Fibroblast of skin of back (primary cell): ENCODE results near the gene PLB1.

ENCODE experiments used
- DNase-seq: peaks from one replicate; pipeline ENCODE4 v3.0.0-alpha.2; 2013

Gene PLB1

DNA sequence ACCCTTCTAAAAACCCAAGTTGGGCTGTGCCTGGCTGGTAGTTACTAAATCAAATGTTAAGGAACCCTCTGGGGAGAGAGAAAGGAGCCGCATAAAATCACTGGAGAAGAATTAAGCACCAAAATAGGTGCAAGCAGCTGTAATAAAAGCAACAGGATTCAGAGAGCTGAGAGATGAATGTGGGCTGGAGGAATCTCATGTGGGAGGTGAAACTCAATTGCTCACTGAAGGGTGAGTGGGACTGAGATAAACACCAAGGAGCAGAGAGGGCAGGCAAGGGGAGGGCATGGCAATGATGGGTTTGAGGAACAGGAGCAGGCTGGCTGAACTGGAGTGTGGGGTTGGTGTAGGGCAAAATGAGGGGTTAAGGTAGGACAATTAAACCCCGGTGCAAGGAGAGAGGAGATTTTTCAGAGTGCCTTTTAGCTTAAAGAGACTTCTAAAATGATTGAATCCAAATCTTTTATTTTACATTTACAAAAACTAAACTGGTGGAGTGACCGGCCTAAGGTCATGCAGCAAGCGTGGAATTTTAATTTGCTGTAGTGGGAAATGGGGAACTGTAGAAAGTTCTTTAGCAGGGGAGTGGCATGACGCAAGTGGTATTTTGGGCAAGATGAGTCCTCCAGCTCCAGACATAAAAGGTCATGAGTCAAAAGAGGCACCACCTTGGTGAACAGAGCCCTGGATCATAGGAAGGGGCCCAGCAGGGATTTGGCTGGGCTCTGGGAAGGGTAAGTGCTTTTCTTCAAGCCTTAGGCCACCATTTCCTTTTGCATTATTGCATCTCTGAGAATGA lies 10.5 kb downstream of the PLB1 start:
- no peak for DNase-seq

DNA sequence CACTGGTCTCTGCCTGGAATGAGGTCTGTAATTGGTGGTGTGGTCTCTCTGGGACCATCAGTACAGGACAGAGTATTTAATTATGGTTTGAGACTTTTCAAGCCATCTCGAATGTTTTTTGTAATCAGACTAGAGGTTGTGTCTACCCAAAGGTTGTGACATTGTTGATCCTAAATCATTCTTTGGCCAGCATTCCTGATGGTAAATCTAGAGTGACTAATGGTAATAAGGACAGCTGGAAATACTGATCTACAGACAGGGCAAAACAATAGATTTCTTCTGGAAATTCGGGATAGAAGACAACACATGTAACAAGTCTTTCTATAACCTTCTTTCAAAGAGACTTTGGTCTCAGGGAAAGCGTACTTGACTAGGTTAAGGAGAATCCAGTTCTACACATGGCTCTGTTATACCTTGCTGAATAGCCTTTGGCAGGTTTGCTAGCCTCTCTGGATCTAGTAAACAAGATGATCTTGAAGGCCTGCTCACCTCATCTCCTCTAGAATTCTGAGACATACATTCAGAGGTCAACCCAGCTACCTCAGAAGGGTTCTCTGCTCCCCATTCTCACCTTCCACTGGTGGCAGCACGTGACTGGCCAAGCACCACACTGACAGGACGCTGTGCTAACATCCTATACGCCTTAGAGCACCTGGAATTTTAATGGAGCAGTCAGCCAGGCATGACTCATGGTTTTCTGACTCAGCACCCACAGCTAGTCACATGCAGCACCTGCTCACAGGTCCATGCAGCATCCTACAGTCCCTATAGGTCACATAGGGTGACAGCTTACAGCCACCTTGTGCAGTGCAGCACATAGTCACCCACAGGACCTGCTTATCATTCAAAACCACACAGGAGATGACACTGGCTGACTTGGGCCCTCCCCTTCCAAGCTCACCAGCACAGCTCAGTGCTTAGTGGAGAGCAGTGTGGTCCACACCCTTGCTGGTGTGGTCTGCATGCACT lies 12.2 kb downstream of the PLB1 start:
- DNase-seq: no peak

DNA sequence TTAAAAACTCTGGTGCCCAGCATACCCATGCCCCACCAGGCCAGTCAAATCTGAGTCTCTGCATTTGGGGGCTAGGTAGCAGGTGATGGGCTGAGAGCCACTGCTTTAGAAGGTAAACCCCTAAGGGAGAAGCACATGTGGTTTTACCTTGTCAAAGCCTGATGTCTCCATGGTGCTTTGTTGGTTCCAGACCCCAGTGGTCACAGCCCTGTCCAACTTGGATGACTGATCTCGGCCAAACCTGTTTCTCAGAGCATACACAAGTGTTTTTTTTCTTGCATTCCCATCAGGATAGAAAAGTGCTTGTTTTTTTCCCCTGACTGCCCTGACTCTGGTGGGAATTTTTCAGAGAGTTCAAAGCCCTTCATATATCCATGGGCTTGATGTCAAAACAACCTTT lies 13.5 kb downstream of the PLB1 start:
- no peak for DNase-seq

DNA sequence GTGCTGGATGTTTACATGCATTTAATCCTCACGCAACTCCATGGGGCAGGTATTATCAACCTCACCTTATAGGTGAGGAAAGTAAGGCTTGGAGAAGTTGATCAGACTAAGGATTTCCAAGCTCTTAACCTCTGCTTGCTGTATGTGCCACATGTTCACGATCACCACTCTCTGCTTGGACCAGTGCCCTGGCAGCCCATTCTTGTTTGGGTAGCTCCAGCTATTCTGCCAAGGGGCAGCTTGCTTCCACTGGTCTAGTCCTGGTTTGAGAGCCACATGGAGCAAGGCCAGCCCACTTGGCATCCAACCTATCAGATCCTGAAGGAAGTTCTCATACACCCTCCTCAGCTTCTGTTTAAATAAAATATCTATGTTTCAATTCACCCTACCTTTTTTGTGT lies 14.3 kb downstream of the PLB1 start:
- no peak for DNase-seq

DNA sequence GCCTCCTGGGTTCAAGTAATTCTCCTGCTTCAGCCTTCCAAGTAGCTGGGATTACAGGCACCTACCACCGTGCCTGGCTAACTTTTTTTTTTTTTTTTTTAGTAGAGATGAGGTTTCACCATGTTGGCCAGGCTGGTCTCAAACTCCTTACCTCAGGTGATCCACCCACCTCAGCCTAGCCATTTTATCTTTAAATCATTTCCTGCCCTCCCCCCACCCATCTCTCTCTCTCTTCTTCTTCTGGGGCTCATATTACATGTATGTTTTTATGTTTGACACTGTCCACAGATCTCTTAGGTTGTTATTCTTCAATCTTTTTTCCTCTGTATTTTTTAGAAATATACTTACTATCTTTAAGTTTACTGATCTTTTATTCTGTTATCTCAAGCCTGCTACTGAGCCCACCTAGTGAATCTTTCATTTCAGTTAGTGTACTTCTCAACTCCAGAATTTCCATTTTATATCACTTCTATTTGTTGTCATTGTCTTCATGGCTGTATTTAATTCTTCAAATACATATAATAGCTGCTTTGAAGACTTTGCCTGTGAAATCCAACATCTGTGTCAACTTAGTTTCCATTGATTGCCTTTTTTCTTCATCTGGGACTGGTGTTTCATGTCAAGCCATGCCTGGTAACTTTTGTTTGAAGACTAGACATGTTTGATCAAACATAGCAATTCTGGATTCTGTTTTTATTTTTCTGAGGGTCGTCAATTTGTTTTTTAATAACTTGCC lies 16.2 kb downstream of the PLB1 start:
- DNase-seq: no peak

DNA sequence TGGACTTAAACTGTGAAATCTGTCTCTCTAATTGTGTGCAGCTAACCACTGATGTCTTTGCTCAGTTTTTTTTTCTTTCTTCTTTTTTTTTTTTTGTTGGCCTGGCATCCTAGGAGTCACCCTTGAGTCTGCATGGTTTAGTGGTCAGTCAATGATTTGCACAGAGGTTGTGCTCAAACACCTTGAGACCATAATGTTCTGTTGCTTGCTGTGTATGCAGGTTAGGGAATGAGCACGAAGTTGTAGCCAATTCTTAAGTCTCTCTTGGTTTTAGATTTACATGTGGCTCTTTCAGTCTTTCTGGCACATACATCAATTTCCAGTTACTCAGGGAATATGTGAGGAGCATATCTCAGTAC lies 16.7 kb downstream of the PLB1 start:
- no peak for DNase-seq

DNA sequence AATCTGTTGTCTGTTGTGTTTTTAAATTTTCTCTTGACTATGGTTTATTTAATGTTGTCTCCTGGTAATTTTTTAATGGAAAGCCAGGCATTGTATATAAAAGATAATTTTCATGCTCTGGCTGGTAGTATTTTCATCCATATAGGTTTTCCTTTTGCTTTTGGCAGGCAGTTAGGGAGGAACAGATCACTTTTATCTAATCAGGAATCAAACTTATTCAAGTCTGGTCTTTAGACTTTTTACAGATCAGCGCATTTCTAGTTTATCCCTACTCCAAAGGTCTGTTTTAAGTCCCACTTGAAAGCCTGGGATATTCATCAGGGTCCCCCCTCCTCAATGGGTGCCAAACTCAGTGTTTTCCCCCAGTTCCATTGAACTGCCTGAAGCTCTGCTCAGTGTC lies 17.2 kb downstream of the PLB1 start:
- DNase-seq: no peak

DNA sequence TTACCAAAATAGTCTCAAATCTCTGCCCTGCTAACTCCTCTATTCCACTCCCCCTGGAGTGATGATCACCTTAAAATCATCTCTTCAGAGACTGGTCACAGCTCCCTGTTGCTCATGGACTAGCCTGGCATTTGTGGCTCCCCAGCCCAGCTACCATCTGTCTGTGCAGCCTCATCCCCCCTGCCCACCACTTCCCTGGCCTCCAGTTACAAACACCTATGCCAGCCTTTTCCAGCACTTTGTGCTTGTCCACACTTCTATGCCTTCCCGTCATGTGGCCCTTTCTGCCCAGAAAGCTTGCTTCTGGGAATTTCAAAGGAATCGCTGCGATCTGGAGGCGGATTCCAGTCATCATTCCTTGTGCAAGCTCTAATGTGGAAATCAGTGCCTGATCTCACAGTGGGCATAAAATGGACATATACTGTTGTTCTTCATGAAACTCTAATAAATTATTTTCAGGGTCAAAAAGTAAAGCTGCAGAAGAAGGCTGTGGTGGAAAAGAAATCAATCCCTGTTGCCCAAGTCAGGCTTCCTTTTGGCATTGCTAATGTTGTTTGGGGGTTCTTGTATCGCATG lies 19.4 kb downstream of the PLB1 start:
- no peak for DNase-seq

DNA sequence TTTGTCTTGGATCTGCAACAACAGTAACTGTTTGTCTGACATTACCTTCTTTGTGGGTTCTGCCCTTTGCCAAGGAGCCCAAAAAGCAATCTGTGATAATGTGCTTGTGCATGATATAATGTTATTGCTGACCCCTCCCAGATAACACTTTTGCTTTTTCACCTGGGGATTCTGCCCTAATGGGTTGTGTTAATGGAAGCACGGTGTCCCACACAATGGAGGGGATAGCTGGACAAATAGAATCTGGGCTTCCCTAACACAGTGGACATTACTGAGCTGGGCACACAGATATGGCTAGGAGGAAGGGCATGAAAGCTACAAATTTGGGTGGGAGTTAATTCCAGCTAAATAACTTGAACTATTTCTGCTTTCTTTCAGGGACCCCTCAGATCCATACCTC lies 20.6 kb downstream of the PLB1 start:
- DNase-seq: no peak

DNA sequence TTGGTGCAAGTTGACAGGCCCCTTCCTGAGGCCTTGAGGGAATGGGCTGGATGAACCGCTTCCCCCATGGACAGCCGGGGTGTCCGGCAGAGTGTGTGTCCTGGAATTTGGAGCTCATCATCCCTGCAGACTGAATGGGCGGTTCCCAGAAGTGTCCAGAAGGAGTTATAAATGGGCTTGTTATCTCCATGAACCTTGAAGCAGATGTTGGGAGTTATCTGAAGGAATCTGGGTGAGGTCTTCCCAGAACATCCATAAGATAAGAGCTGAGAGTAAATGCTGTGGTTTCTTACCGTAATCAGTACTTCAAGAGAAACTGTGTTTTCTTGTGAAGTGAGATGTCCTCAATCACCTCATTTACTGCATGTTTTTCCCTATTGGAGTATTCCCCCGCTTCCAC lies 21.1 kb downstream of the PLB1 start:
- DNase-seq: no peak

DNA sequence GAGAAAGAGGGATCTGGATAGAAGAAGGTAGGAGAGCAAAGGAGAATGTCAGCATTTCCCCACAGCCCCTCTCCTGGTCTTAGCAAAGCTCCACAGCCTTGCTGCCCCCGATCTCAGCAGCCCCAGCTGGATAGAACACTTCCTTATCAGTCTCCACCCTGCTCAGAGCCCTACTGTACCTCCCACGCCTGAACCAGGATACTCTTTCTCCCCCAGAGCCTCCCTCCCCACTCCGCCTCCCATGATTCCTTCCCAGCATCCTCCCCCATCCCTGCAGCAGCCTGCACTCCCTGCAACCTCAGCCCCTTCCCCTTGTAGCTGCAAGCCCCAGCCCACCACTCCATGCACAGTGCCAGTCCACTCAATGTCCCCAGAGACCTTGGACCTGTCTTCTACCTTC lies 25.8 kb downstream of the PLB1 start:
- DNase-seq: no peak

DNA sequence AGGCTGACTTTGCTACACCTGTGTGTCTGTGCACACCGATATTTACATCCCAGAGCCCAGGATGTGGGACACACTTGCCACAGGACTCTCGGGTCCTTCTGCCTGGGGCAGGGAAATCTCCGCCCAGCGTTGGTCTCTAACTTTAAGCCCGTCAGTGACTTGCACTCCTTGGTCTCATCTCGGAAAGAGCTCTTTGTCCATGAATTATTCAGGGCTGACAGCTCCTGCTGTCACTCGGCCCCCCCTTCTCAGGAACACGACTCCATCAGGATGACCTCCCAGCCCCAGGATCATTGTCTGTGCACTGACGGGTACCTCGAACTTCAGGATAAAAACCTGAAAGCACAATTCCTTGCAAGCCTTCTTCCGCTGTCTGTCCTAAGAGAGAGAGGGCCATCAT lies 26.6 kb downstream of the PLB1 start:
- DNase-seq: no peak

DNA sequence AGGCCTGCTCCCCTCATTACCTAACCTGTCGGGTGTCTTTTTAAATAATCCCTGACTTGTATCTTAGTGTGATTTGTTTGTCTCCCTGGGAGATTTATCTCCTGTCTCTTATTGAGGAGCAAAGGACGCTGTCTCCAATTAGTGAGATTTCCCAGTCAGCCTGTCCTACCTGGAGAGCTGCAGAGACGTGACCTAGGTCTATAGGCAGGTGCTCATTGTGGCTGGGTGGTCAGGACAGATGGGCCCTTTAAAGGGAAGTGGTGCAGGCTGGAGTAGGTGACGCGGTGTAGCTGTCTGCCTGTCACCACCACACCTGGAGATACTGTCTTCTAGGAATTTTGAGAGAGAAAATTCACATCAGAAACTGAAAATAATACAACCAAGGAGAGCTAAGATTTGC lies 28.0 kb downstream of the PLB1 start:
- no peak for DNase-seq

DNA sequence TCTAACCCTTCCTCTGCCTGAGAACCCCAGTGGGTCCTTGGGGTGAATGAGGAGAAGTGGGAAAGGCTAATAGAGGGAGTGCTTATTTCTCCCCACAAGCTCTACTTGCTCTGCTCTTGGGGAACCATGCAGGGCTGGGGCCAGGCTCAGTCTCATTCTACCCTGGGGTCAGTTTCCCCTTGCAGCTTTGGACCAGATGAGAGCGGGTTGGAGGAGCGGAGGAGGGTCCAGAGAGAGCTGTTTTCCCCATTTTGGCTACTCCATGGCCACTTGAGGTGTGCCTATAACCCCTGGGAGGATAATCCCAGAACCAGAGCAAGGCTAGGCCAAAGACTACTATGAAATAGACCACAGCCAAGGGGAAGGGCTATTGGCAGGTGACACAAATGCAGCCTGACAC lies 29.6 kb downstream of the PLB1 start:
- no peak for DNase-seq

DNA sequence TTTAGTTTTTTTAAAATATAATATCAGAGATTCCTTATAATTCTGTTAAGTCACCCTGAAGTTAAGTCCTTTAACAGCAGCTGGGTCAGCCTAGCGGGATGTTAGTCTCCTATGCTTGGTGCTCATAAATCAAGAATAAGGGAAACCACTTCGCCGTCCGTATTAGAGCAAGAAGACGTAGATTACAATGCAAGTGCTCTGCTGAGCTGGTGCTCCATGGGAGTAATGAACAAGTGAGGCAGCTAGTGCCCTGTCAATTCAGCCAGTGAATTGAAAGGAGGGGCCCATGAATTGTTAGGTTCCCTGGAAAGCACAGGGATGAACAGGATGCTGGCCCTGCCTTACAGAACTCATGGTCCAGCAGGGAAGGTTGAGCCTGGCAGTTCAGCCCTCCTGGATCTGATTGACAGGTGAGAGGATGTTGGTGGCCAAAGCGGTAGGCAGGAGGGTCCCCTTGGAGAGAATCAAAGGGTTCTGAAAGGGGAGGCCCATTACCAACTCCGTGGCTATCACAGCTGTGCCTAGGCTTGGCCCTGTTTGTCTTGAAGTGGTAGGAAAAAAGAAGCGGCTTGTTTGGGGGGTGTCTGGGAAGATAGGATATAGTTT lies 30.8 kb downstream of the PLB1 start:
- no peak for DNase-seq

DNA sequence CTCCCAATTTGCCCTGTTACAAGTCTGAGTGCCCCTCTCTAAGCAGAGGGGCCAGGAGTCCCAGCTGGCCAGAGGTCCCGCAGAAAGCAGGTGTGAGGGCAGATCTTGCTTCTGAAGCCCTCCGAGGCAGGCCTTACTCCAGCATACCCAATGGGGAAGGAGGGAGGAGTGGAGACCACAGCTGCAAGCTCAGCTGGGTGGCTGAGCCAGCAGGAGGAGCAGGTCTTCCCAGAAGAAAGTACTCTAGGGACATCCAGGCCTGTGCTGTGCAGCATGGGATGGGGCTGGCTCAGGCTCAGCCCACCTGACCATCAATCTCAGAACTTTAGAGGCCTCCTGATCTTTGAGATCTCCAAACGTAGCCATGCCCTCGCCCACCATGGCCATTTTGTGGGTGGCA lies 31.3 kb downstream of the PLB1 start:
- DNase-seq: no peak

DNA sequence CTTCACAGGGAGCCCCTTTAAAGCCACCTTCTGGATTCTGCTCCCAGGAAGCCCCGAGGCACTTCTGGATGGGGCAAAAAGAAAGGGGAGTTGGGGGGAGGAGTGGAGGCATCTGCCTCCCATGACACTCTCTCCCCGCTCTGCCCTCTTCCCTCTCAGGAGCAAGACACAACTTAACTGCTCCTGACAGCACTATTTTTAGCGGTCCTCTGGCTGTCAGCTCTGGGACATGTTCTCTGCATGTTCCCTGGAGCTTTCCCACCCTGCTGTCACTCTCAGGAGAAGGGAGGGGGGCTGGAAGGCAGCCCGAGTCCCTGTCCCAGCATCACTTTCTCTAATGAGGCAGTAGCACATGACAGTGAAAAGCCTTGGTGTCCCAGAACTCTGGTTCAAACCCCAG lies 32.3 kb downstream of the PLB1 start:
- DNase-seq: no peak

DNA sequence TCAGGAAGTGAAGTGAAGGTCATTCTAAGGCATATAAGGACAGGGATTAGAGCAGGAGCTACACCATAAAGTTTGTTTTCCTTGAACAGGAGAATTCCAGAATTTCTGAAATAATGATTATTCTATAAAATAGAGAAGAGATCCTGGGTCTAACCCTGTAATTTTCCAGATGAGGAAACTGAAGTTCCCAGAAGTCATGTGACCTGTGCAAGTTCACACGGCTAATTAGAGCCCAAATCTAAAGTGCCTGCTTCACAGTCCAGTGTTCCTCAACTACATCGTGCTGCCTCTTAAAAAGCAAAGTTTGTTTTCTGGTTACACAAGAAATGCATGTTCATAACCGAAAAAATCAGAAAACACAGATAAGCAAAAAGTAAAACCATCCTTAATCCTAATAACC lies 34.9 kb downstream of the PLB1 start:
- DNase-seq: no peak

DNA sequence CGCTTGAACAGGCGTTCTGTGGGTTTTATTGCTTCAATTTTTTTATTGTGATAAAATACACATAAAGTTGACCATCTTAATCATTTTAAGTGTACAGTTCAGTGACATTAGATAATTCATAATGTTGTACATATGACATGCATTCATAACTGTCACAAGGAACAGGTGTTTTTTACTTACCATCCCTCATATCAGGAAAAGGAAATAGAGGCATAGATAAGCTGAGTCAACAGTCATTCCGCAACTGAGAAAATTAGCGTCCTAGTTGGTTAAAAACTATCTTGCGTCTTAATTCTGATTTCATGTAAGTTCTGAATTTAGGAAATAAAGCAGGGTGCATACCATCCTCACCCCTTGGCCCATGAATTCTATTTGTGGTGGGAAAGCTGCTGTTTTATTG lies 36.5 kb downstream of the PLB1 start:
- DNase-seq: no peak

DNA sequence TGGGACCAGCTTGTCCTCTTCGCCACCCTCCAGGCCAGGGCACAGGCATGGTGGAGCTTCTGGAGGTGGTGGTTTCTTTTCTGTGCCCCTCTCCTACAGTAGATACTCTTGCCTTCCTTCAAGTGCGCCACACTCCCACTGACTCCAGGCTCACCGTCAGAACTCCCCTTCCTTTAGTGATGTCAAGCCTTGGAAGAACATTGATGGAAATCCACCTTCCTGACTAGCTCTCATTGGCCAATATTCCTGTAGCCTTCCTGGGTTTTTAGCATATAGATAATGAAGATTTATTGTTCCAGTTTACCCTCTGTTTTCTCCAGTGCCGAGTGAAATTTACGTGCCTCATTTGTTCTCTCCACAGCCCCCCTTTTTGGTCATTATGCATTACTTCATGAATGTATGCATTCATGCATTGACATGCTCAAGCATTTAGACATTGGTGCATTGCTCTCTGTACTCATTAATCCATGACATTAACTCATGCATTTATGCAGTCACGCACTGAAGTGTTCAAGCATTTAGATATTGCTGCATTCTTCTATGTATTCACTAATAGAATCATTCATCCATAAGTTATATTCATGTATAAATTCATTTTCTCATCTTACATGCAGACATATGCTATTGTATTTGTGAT lies 37.3 kb downstream of the PLB1 start:
- DNase-seq: no peak

DNA sequence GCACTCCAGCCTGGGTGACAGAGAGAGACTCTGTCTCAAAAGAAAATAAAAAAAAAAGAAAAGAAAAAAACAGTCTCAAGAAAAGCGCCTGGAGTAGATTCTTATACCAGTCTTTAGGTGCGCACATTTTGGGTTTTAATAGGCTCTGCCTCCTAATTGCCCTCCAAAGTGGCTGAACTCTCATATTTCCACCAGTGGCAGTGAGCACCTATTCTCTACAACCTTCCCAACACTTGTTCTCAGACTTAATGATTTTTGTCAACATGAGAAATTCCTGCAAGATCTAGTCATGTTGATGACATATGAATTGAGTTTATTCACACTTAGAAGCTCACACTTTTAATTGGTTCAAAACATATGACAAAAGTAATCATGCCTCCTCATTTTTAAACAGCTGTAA lies 39.0 kb downstream of the PLB1 start:
- DNase-seq: no peak

DNA sequence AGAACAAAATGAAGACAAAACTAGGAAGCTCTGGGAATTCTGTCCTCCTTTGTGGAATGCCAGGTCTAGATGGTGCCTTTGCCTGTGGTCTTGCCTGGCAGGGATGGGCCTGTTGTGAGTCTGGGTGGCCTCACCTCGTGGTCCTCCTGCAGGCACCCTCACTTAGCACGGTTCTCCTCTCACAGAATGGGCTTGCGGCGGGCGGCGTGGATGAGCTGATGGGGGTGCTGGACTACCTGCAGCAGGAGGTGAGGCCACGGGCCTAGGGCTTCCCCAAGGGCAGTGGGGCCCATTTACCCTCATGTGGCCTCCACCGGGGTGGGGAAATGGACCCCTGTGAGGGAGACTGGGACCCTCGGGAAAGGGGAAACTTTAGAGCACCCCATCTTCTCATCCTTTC lies 42.3 kb downstream of the PLB1 start:
- no peak for DNase-seq
